Activated B cell treated with CpG ODN at 0.5 μM for 24 hours (primary cell): ENCODE measurements around the gene GPA33. TPM values are rescaled to one million over a fixed set of nuclear protein-coding genes. Genes with fewer than 3 reads are reported as not detected.
A peak's percentile ranks its signal among the peaks of the same experiment; 100 is the strongest.
"Not testable (repeated sequence)": the region's sequence is repeated elsewhere in the genome, so short reads cannot be mapped to it uniquely, and the experiment has no call there.

Experiments
- ATAC-seq: fragments of 200-7000 bp; cut with Tn5 transposase; one replicate; pipeline ENCODE4 v1.10.0; 2021; ENCODE audit warnings: low read depth, mild to moderate bottlenecking, moderate library complexity
- CTCF ChIA-PET: fragments of 350-600 bp; sonication (Branson Sonifier 250); formaldehyde crosslinking; loops from one replicate; lab custom pipeline; 2021; ENCODE audit warnings: antibody characterized with exemption; lab: Charles Lee
- POLR2A ChIA-PET: fragments of 350-600 bp; sonication (Branson Sonifier 250); formaldehyde crosslinking; loops from one replicate; lab custom pipeline; 2021; ENCODE audit warnings: antibody characterized with exemption; lab: Charles Lee
- DNase-seq: peaks from one replicate; pipeline ENCODE4 v3.0.0; 2022
- H3K27ac Mint-ChIP-seq: one replicate; pipeline ENCODE4 v1.8.0; 2020; ENCODE audit warnings: mixed read lengths
- H3K27me3 Mint-ChIP-seq: one replicate; pipeline ENCODE4 v1.8.0; 2021; ENCODE audit warnings: mixed read lengths
- H3K36me3 Mint-ChIP-seq: one replicate; pipeline ENCODE4 v1.8.0; 2021; ENCODE audit warnings: low read depth, mixed read lengths
- H3K4me1 Mint-ChIP-seq: one replicate; pipeline ENCODE4 v1.8.0; 2021; ENCODE audit warnings: mixed read lengths
- H3K4me3 Mint-ChIP-seq: one replicate; pipeline ENCODE4 v1.8.0; 2020; ENCODE audit warnings: mild to moderate bottlenecking, mixed read lengths
- H3K9me3 Mint-ChIP-seq: one replicate; pipeline ENCODE4 v1.8.0; 2020; ENCODE audit warnings: mixed read lengths
- CTCF ChIP-seq: fragments of 200-600 bp; IDR thresholded peaks from one replicate; pipeline ENCODE4 v1.8.0; 2022; ENCODE audit warnings: antibody characterized with exemption, mild to moderate bottlenecking
- intact Hi-C: fragments of 100-400 bp; cut with micrococcal nuclease; formaldehyde crosslinking; loops from one replicate; pipeline ENCODE4 v1.15.1; 2024
- total RNA-seq: library from RNA; stranded (reverse); gene quantifications from 2 replicates; pipeline ENCODE4 v1.2.3, GENCODE V29; 2022

The GPA33 gene
- total RNA-seq, 1 donor from 2014 or later, result not detected

DNA sequence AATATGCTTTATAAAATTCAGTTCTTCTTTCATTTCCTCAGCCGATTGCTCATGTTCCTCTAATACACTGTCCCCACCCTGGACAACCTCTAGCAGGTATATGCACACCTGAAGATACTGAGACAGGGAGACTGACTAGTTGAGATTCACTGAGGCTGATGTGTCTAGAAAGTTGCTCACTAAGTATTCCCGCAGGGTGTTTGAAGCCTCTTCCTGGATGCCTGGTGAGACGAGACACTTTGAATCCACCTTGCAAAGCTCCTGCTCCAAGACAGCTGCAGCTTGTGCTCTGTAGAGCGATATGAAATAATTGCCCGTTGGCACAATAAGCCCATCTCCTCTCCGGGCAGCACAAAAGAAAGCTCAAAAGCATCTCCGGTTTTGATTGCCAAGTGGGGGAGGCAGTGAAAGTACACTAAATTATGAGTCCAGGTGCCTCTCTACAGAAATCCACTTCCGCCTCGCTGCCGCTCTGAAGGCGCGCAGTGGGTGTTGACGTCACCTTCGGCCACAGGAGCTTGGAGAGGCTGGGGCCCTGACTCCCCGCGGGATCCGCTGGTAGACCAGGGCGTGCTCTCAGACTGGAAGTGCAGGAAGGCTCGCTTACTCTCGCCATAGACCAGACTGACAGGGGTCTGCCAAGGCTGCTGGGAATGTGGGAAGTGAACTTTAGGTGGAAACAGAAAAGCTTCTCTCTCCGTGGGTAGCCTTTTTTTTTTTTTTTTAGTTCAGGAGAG is 46.3 kb downstream of the GPA33 start:
- ChIA-PET POLR2A (interaction anchor here (0.7 to 1.7 kb wide), 3 partner anchors 168 to 1182 kb away, joined by 4 to 5 read pairs (median 4); partner anchors contain the start of genes SFT2D2 and TADA1), CTCF (interaction anchor here (1.1 to 2.0 kb wide), 3 partner anchors 14 to 135 kb away, joined by 3 to 9 read pairs (median 6); no protein-coding TSS in a partner anchor)
- intact Hi-C loops, result loop anchor here (5.0 kb wide), 1 partner anchor 67 kb away; the partner anchor contains the start of gene ILDR2
- Mint-ChIP-seq H3K4me3 (peak overlapping the region; percentile 83), H3K36me3 (no peaks in the 10 kb centered on the region), H3K27ac (peak overlapping the region; percentile 32), H3K27me3 (peaks cover 14% of the 10 kb centered on the region), H3K4me1 (peaks cover 16% of the 10 kb centered on the region), H3K9me3 (no peaks in the 10 kb centered on the region)
- DNase-seq, result peak; percentile 44
- no peak for TF ChIP-seq CTCF
- ATAC-seq, result peak; percentile 94

- Mint-ChIP-seq H3K4me3 (no peak overlapping the region), H3K36me3 (no peaks in the 10 kb centered on the region), H3K27ac (no peak overlapping the region), H3K9me3 (no peaks in the 10 kb centered on the region), H3K27me3 (peaks cover 9% of the 10 kb centered on the region), H3K4me1 (no peaks in the 10 kb centered on the region)
- intact Hi-C loops, result no loop called here
- DNase-seq, result no peak
- ChIA-PET POLR2A (no interaction called here), CTCF (no interaction called here)
- no peak for ATAC-seq
- no peak for TF ChIP-seq CTCF
These were observed 56.5 kb downstream of the GPA33 start for GRCh38 chr1:167033646-167034045.

- H3K27ac Mint-ChIP-seq, intact Hi-C loops, H3K36me3 Mint-ChIP-seq, H3K9me3 Mint-ChIP-seq, POLR2A ChIA-PET, ATAC-seq, CTCF ChIA-PET, DNase-seq, H3K4me3 Mint-ChIP-seq, H3K4me1 Mint-ChIP-seq: not testable (repeated sequence)
- peaks cover 34% of the 10 kb centered on the region for H3K27me3 Mint-ChIP-seq
These were observed 60.6 kb downstream of the GPA33 start for GRCh38 chr1:167029553-167029952.

GRCh38 chr1:167022384-167022783 is 67.8 kb downstream of the GPA33 start:
- ChIA-PET POLR2A (no interaction called here), CTCF (interaction anchor here (0.6 kb wide), 1 partner anchor 169 kb away, joined by 3 read pairs; no protein-coding TSS in a partner anchor)
- no peak for ATAC-seq

DNA sequence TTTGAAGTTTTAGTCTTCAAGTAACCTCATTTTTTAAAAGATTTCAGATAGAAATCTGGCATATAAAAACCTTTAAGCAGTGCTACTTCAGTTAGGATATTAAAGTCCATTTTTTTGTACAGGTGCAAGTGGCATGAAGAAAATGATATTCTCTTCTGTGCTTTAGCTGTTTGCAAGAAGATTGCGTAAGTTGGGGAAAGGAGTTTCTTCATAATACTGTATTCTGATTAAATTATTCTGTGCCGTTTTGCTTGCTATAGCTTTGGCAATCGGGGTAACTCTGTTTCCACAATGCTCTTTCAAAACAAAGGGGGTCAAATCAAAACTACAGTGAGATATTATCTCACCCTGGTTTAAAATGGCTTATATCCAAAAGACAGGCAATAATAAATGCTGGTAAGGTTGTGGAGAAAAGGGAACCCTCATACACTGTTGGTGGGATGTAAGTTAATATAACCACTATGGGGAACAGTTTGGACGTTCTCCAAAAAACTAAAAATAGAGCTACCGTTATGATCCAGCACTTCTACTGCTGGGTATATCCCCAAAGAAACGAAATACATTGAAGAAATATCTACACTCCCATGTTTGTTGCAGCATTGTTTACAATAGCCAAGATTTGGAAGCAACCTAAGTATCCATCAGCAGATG is 74.0 kb downstream of the GPA33 start:
- Mint-ChIP-seq H3K4me3 (no peak overlapping the region), H3K27ac (no peak overlapping the region), H3K9me3 (no peaks in the 10 kb centered on the region), H3K27me3 (peaks cover 13% of the 10 kb centered on the region), H3K36me3 (no peaks in the 10 kb centered on the region), H3K4me1 (no peaks in the 10 kb centered on the region)
- DNase-seq (no peak), ATAC-seq (no peak)
- intact Hi-C loops, result no loop called here
- ChIA-PET POLR2A (no interaction called here), CTCF (no interaction called here)
- no peak for TF ChIP-seq CTCF

More at GRCh38 chr1:167022384-167022783, 67.8 kb downstream of the GPA33 start:
- H3K4me3 Mint-ChIP-seq, result no peak overlapping the region
- H3K27me3 Mint-ChIP-seq, result peaks cover 24% of the 10 kb centered on the region
- H3K27ac Mint-ChIP-seq, result no peak overlapping the region
- H3K36me3 Mint-ChIP-seq, result no peaks in the 10 kb centered on the region
- no peaks in the 10 kb centered on the region for H3K4me1 Mint-ChIP-seq
- no peak for DNase-seq
- intact Hi-C loops, result no loop called here
- no peak for TF ChIP-seq CTCF
- no peaks in the 10 kb centered on the region for H3K9me3 Mint-ChIP-seq
